Keratinocyte (primary cell): Measurements from ENCODE around the gene P2RY8. TPM values are rescaled to one million over a fixed set of nuclear protein-coding genes. Genes with fewer than 3 reads are reported as not detected.
"Not testable (repeated sequence)": the region's sequence is repeated elsewhere in the genome, so short reads cannot be mapped to it uniquely, and the experiment has no call there.

Experiments used
- DNase-seq: peaks from one replicate; pipeline ENCODE4 v3.0.0-alpha.2; 2011; ENCODE audit warnings: low read depth, missing footprints, low spot score
- FAIRE-seq: peaks from 2 replicates; lab custom pipeline; 2011; peaks lifted over from hg19 to GRCh38; lab: Jason Lieb, UNC
- H2AFZ ChIP-seq: 2 replicates; pipeline ENCODE4 v1.6.0; 2012; ENCODE audit warnings: low read length, control low read depth, inconsistent platforms; ENCODE audit not compliant: control insufficient read depth
- H3K27ac ChIP-seq: 2 replicates; pipeline ENCODE4 v1.5.1; 2011; ENCODE audit warnings: low read length; ENCODE audit not compliant: control insufficient read depth, insufficient read depth
- H3K27me3 ChIP-seq: 3 replicates; pipeline ENCODE4 v1.6.0; 2011; ENCODE audit warnings: low read length; ENCODE audit not compliant: control insufficient read depth, insufficient read depth; ENCODE audit errors: extremely low read depth
- H3K36me3 ChIP-seq, 2 experiments: 2 replicates in 1 of 2; 3 replicates in 1 of 2; pipeline ENCODE4 v1.5.1; 2011; ENCODE audit warnings: low read length in 2 of 2, mild to moderate bottlenecking in 1 of 2; ENCODE audit not compliant: control insufficient read depth in 2 of 2, insufficient read depth in 2 of 2; ENCODE audit errors: extremely low read depth in 1 of 2
- H3K4me1 ChIP-seq: 3 replicates; pipeline ENCODE4 v1.5.1; 2011; ENCODE audit warnings: low read length; ENCODE audit not compliant: control insufficient read depth, insufficient read depth; ENCODE audit errors: extremely low read depth
- H3K4me2 ChIP-seq: 3 replicates; pipeline ENCODE4 v1.6.0; 2011; ENCODE audit warnings: low read depth, low read length; ENCODE audit not compliant: control insufficient read depth, insufficient read depth; ENCODE audit errors: extremely low read depth
- H3K4me3 ChIP-seq, 3 experiments: fragments of 200-600 bp in 1 of 3; sonication (generic) in 1 of 3; 2 replicates in 2 of 3; 3 replicates in 1 of 3; pipeline ENCODE4 v1.5.1; 2011 to 2016; ENCODE audit warnings: low read length in 3 of 3, mild to moderate bottlenecking in 3 of 3, control low read depth in 2 of 3, inconsistent platforms in 1 of 3, low read depth in 1 of 3, mixed read lengths in 1 of 3, mixed run types in 1 of 3, moderate library complexity in 1 of 3; ENCODE audit not compliant: control insufficient read depth in 2 of 3, insufficient read depth in 2 of 3; ENCODE audit errors: extremely low read depth in 1 of 3
- H3K79me2 ChIP-seq: 2 replicates; pipeline ENCODE4 v1.6.0; 2012; ENCODE audit warnings: low read length; ENCODE audit not compliant: control insufficient read depth, insufficient read depth
- H3K9ac ChIP-seq: 3 replicates; pipeline ENCODE4 v1.6.0; 2011; ENCODE audit warnings: low read length; ENCODE audit not compliant: control insufficient read depth, insufficient read depth; ENCODE audit errors: extremely low read depth
- H3K9me1 ChIP-seq: 3 replicates; pipeline ENCODE4 v1.6.0; 2011; ENCODE audit warnings: low read length; ENCODE audit not compliant: control insufficient read depth, insufficient read depth; ENCODE audit errors: extremely low read depth
- H3K9me3 ChIP-seq: 2 replicates; pipeline ENCODE4 v1.5.1; 2012; ENCODE audit warnings: low read depth, low read length; ENCODE audit not compliant: control insufficient read depth
- H4K20me1 ChIP-seq: 3 replicates; pipeline ENCODE4 v1.6.0; 2011; ENCODE audit warnings: low read length; ENCODE audit not compliant: control insufficient read depth, insufficient read depth; ENCODE audit errors: extremely low read depth
- EZH2 ChIP-seq: IDR thresholded peaks from one replicate; pipeline ENCODE4 v1.6.1; 2012; ENCODE audit warnings: inconsistent platforms, mild to moderate bottlenecking, low read length, moderate library complexity
- dilution Hi-C: fragments of 300-500 bp; cut with MboI; formaldehyde crosslinking; loops from one replicate; pipeline ENCODE4 v1.7.0; 2020; ENCODE audit warnings: low sequenced_read_pairs; ENCODE audit not compliant: extremely low pct_ligation_motif_present
- polyA plus RNA-seq, 5 experiments: library from polyadenylated mRNA; depleted of rRNA in 3 of 5; stranded (reverse) in 3 of 5; stranded (forward) in 1 of 5; unstranded in 1 of 5; fragments of >200 nt; gene quantifications; 1 replicate in 1 of 5; 2 replicates in 3 of 5; 3 replicates in 1 of 5; pipeline versions ENCODE4 v1.2.1 to v1.2.3, GENCODE V29; 2011 to 2012; ENCODE audit warnings: missing spikeins in 2 of 5, low read depth in 1 of 5, low replicate concordance in 1 of 5
- TF ChIP-seq, protein P1 (sequence below), 3 experiments: IDR thresholded peaks in 1 of 3; conservative IDR thresholded peaks in 1 of 3; optimal IDR thresholded peaks in 1 of 3; 2 replicates in 2 of 3; 3 replicates in 1 of 3; pipeline versions ENCODE3 to v1.5.1; 2011; ENCODE audit warnings: low read length in 3 of 3, mild to moderate bottlenecking in 3 of 3, moderate library complexity in 2 of 3, control low read depth in 1 of 3, inconsistent platforms in 1 of 3; ENCODE audit not compliant: insufficient read depth in 2 of 3; ENCODE audit errors: extremely low read depth in 1 of 3

The P2RY8 gene
- polyA plus RNA-seq, 1 donor (not counting 4 experiments of a cell fraction or from before 2014, with no cell fraction given) = not detected

DNA sequence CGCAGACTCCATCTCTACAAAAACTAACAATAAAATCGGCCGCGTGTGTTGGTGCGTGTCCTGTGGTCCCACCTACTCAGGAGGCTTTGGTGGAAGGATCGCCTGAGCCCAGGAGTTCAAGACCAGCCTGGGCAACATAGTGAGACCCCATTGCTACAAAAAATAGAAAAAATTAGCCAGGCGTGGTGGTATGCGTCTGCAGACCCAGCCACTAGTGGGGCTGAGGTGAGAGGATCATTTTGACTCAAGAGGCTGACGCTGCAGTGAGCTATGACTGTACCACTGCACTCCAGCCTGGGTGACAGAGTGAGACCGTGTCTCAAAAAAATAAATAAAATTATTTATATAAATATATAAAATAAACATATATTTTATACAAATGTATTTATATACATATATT is 106.5 kb downstream of the P2RY8 start:
- H4K20me1 ChIP-seq = no peaks in the 10 kb centered on the region
- no peak for FAIRE-seq
- peaks cover 0 to 11% of the 10 kb centered on the region in 2 experiments for H3K36me3 ChIP-seq
- H3K4me1 ChIP-seq = no peaks in the 10 kb centered on the region
- H3K27ac ChIP-seq = no peak overlapping the region
- H3K27me3 ChIP-seq = no peaks in the 10 kb centered on the region
- DNase-seq = no peak
- H3K79me2 ChIP-seq = no peaks in the 10 kb centered on the region
- H3K9me3 ChIP-seq = no peaks in the 10 kb centered on the region
- H3K9me1 ChIP-seq = no peaks in the 10 kb centered on the region
- H3K4me3 ChIP-seq = no peak overlapping the region
- no peak overlapping the region for H2AFZ ChIP-seq
- TF ChIP-seq EZH2 = no peak
- TF ChIP-seq, protein P1, sequence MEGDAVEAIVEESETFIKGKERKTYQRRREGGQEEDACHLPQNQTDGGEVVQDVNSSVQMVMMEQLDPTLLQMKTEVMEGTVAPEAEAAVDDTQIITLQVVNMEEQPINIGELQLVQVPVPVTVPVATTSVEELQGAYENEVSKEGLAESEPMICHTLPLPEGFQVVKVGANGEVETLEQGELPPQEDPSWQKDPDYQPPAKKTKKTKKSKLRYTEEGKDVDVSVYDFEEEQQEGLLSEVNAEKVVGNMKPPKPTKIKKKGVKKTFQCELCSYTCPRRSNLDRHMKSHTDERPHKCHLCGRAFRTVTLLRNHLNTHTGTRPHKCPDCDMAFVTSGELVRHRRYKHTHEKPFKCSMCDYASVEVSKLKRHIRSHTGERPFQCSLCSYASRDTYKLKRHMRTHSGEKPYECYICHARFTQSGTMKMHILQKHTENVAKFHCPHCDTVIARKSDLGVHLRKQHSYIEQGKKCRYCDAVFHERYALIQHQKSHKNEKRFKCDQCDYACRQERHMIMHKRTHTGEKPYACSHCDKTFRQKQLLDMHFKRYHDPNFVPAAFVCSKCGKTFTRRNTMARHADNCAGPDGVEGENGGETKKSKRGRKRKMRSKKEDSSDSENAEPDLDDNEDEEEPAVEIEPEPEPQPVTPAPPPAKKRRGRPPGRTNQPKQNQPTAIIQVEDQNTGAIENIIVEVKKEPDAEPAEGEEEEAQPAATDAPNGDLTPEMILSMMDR (optimal IDR thresholded peaks at IDR 0.05 in 1 of 3, IDR thresholded peaks at IDR 0.05 in 1 of 3, conservative IDR thresholded peaks at IDR 0.05 in 1 of 3; ENCODE audit: extremely low read depth in 1 of 3, insufficient read depth in 2 of 3, low read length in 3 of 3) = no peak
- no peak overlapping the region for H3K9ac ChIP-seq
- dilution Hi-C loops = no loop called here
- no peak overlapping the region for H3K4me2 ChIP-seq

DNA sequence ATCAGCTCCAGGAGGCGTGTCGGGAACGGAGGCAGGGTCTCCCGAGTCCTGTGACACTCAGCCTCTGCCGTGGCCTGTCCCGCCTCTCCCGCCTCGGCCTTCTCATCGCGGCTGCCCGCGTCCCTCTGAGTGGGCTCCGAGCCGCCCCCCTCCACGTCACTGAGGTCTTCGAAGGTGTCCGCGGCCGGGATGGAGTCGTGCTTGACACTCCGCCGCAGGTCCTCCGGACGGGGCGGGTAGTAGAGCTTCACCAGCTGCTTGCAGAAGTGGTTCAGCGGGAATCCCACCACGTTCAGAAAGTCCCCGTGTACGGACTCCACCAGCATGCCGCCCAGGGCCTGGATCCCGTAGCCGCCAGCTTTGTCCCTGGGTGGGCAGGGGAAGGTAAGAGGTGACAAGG is 109.2 kb downstream of the P2RY8 start:
- Histone ChIP-seq H3K9me3 (peaks cover 2% of the 10 kb centered on the region), H2AFZ (no peak overlapping the region), H3K9me1 (no peaks in the 10 kb centered on the region), H3K79me2 (no peaks in the 10 kb centered on the region), H3K4me2 (no peak overlapping the region), H3K9ac (no peak overlapping the region), H3K4me3 (no peak overlapping the region), H3K27ac (no peak overlapping the region), H4K20me1 (no peaks in the 10 kb centered on the region), H3K36me3 (peaks cover 0 to 2% of the 10 kb centered on the region in 2 experiments), H3K4me1 (no peaks in the 10 kb centered on the region), H3K27me3 (no peaks in the 10 kb centered on the region)
- DNase-seq (no peak), FAIRE-seq (no peak)
- dilution Hi-C loops = no loop called here
- no peak for TF ChIP-seq EZH2
- TF ChIP-seq, protein P1 (optimal IDR thresholded peaks at IDR 0.05 in 1 of 3, IDR thresholded peaks at IDR 0.05 in 1 of 3, conservative IDR thresholded peaks at IDR 0.05 in 1 of 3; ENCODE audit: extremely low read depth in 1 of 3, insufficient read depth in 2 of 3, low read length in 3 of 3) = no peak

DNA sequence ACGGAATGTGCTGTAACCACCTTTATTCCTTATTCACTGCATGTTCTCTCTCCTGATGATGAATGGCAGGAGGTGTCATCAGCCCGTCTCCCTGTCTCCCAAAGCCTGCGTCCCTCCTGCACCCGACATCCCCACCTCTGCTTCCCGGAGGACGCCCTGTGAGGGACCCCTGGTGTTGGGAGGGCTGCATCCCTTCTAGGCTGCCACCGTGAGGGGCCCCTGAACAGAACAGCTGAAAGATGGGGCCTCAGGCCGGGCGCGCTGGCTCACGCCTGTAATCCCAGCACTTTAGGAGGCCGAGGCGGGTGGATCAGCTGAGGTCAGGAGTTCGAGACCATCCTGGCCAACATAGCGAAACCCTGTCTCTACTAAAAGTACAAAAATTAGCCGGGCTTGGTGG is 110.7 kb downstream of the P2RY8 start:
- H3K4me2 ChIP-seq, H3K27me3 ChIP-seq, H3K4me1 ChIP-seq, H4K20me1 ChIP-seq, H3K9me1 ChIP-seq, dilution Hi-C loops, DNase-seq, H3K4me3 ChIP-seq, H2AFZ ChIP-seq, FAIRE-seq, H3K9ac ChIP-seq, H3K79me2 ChIP-seq, H3K27ac ChIP-seq: not testable (repeated sequence)
- H3K9me3 ChIP-seq = peaks cover 13% of the 10 kb centered on the region
- peaks cover 0 to 11% of the 10 kb centered on the region in 2 experiments for H3K36me3 ChIP-seq
